K562 (cell line): Measurements from ENCODE around the gene FMNL2. TPM values are rescaled to one million over a fixed set of nuclear protein-coding genes. Genes with fewer than 3 reads are reported as not detected.
A peak's percentile ranks its signal among the peaks of the same experiment; 100 is the strongest.

Source experiments
- ATAC-seq: fragments of 200-7000 bp; cut with Tn5 transposase; 3 replicates; pipeline ENCODE4 v1.9.1; 2020; ENCODE audit warnings: moderate library complexity
- BruUV-seq: library from RNA; stranded (reverse); fragments of 400-500 nt; replicated peaks from 2 replicates; lab custom pipeline; 2021; lab: Mats Ljungman, UMichigan
- CTCF ChIA-PET: fragments of 300-600 bp; formaldehyde crosslinking; extraction: SDS; loops from one replicate; lab custom pipeline; 2021; ENCODE audit warnings: low intra/inter-chr PET ratio; lab: Yijun Ruan, JAX
- POLR2A ChIA-PET: fragments of 300-600, 350-650 bp; sonication (Branson Sonifier 250); formaldehyde crosslinking; extraction: SDS; loops from one replicate; lab custom pipeline; 2021; ENCODE audit warnings: antibody characterized with exemption, inconsistent platforms; lab: Yijun Ruan, JAX
- DNase-seq, 4 experiments: peaks; one replicate each; pipeline versions ENCODE4 v3.0.0 to v3.0.0-alpha.2; 2011 to 2018; ENCODE audit warnings: low spot score in 3 of 4, mixed read lengths in 3 of 4; ENCODE audit errors: extremely low read depth in 1 of 4
- FAIRE-seq: peaks from 2 replicates; lab custom pipeline; 2011; peaks lifted over from hg19 to GRCh38; lab: Jason Lieb, UNC
- H2AFZ ChIP-seq: 2 replicates; pipeline ENCODE4 v1.6.0; 2011; ENCODE audit warnings: low read depth, low read length, control low read depth, inconsistent platforms
- H3K27ac ChIP-seq: fragments of 200-600 bp; 3 replicates; pipeline ENCODE4 v1.8.0; 2011; ENCODE audit warnings: low read depth, mild to moderate bottlenecking, control low read depth, inconsistent platforms, low read length, moderate library complexity, mixed read lengths; ENCODE audit errors: extremely low read depth
- H3K27me3 ChIP-seq, 2 experiments: fragments of 300-600 bp in 1 of 2; 2 replicates in 1 of 2; 3 replicates in 1 of 2; pipeline versions ENCODE4 v1.6.0 to v1.8.0; 2011; ENCODE audit warnings: inconsistent platforms in 2 of 2, low read length in 2 of 2, mild to moderate bottlenecking in 1 of 2, mixed read lengths in 1 of 2, moderate library complexity in 1 of 2; ENCODE audit not compliant: control insufficient read depth in 2 of 2, insufficient read depth in 2 of 2
- H3K36me3 ChIP-seq: fragments of 300-600 bp; 3 replicates; pipeline ENCODE4 v1.8.0; 2011; ENCODE audit warnings: mild to moderate bottlenecking, low read length, inconsistent platforms; ENCODE audit not compliant: control insufficient read depth, insufficient read depth
- H3K4me1 ChIP-seq, 2 experiments: fragments of 200-600 bp in 1 of 2; replicated peaks in 1 of 2; 2 replicates in 1 of 2; 3 replicates in 1 of 2; pipeline versions ENCODE4 v1.5.1 to v1.8.0; 2011; ENCODE audit warnings: inconsistent platforms in 2 of 2, low read length in 2 of 2, mild to moderate bottlenecking in 1 of 2, mixed read lengths in 1 of 2, moderate library complexity in 1 of 2; ENCODE audit not compliant: control insufficient read depth in 2 of 2, insufficient read depth in 2 of 2
- H3K4me2 ChIP-seq: 2 replicates; pipeline ENCODE4 v1.6.1; 2011; ENCODE audit warnings: low read length, control low read depth, inconsistent platforms, mixed read lengths; ENCODE audit not compliant: insufficient read depth
- H3K4me3 ChIP-seq: fragments of 200-600 bp; sonication (generic), shearing (Covaris generic); 2 replicates; pipeline ENCODE4 v1.5.1; 2016; ENCODE audit warnings: control low read depth, inconsistent platforms
- H3K79me2 ChIP-seq: fragments of 200-600 bp; 3 replicates; pipeline ENCODE4 v1.8.0; 2011; ENCODE audit warnings: low read length, inconsistent platforms; ENCODE audit not compliant: control insufficient read depth, insufficient read depth
- H3K9ac ChIP-seq, 2 experiments: 2 replicates each; pipeline versions ENCODE4 v1.6.0 to v1.6.1; 2011; ENCODE audit warnings: low read depth in 2 of 2, low read length in 2 of 2, control low read depth in 1 of 2, inconsistent platforms in 1 of 2, mild to moderate bottlenecking in 1 of 2, mixed read lengths in 1 of 2; ENCODE audit not compliant: insufficient read depth in 1 of 2
- H3K9me1 ChIP-seq: one replicate; pipeline ENCODE4 v1.6.0; 2011; ENCODE audit warnings: inconsistent platforms, mild to moderate bottlenecking, low read length, moderate library complexity; ENCODE audit not compliant: control insufficient read depth, insufficient read depth
- H3K9me3 ChIP-seq: replicated peaks from 2 replicates; pipeline ENCODE4 v1.5.1; 2011; ENCODE audit warnings: low read depth, low read length, inconsistent platforms; ENCODE audit not compliant: control insufficient read depth, insufficient read depth
- H4K20me1 ChIP-seq: replicated peaks from 2 replicates; pipeline ENCODE4 v1.6.1; 2011; ENCODE audit warnings: low read length, inconsistent platforms, mixed read lengths; ENCODE audit not compliant: control insufficient read depth, insufficient read depth
- ASH1L ChIP-seq: fragments of 450-650 bp; IDR thresholded peaks from 2 replicates; pipeline ENCODE4 v1.6.1; 2018; ENCODE audit warnings: borderline replicate concordance, mild to moderate bottlenecking, low read depth; ENCODE audit not compliant: partially characterized antibody
- C11orf30 ChIP-seq: fragments of 450-650 bp; IDR thresholded peaks from 2 replicates; pipeline ENCODE4 v1.6.1; 2016; ENCODE audit warnings: low read depth, mild to moderate bottlenecking
- MAFF ChIP-seq: IDR thresholded peaks from 2 replicates; pipeline ENCODE4 v1.6.1; 2012; ENCODE audit warnings: low read length, improper control_type of control experiment
- MAFG ChIP-seq: fragments of 450-650 bp; conservative IDR thresholded peaks from 2 replicates; pipeline ENCODE4 v1.6.1; 2016; ENCODE audit warnings: missing genetic modification characterization, missing compliant biosample characterization
- RHOXF2B ChIP-seq: fragments of 250-450 bp; sonication (Bioruptor Pico); conservative IDR thresholded peaks from 2 replicates; pipeline ENCODE4 v1.5.1; 2021
- ZNF316 ChIP-seq: fragments of 450-650 bp; IDR thresholded peaks from 2 replicates; pipeline ENCODE4 v1.6.1; 2016
- ZNF41 ChIP-seq: fragments of 250-450 bp; sonication (Bioruptor Pico); conservative IDR thresholded peaks from 2 replicates; pipeline ENCODE4 v1.4.0; 2020; ENCODE audit warnings: mild to moderate bottlenecking
- WGBS: fragments of 100-300 bp; shearing (Covaris generic); methylation state at CpG from one replicate; pipeline ENCODE4 v1.1.6; 2016; ENCODE audit warnings: low coverage, mixed read lengths; ENCODE audit not compliant: insufficient coverage; ENCODE audit errors: missing lambda C conversion rate; 5-methylcytosine and 5-hydroxymethylcytosine counted together
- in situ Hi-C: fragments of 300-500 bp; cut with MboI; formaldehyde crosslinking; loops from 4 replicates; pipeline ENCODE4 v1.15.0; 2018; ENCODE audit warnings: inconsistent platforms, mixed read lengths
- intact Hi-C: fragments of 100-400 bp; cut with micrococcal nuclease; formaldehyde crosslinking; loops from 2 replicates; pipeline ENCODE4 v1.14.2; 2022
- polyA plus RNA-seq, 8 experiments: library from polyadenylated mRNA; depleted of rRNA in 4 of 8; stranded (reverse) in 5 of 8; unstranded in 3 of 8; fragments of >200 nt; fragmentation: Nextera tagmentation in 2 of 8; fragmentation: Illumina TruSeq in 1 of 8; extraction: Ambion mirVana in 2 of 8; extraction: Trizol in 1 of 8; gene quantifications; 2 replicates each; pipeline versions ENCODE4 v1.2.1 to v1.2.3, GENCODE V29; 2011 to 2014; ENCODE audit warnings: inconsistent platforms in 1 of 8, missing spikeins in 1 of 8
- total RNA-seq, 7 experiments: library from RNA; depleted of rRNA in 6 of 7; stranded (reverse); fragments of >200 nt in 6 of 7; fragmentation: Illumina TruSeq in 2 of 7; extraction: Trizol in 2 of 7; gene quantifications; 2 replicates each; pipeline versions ENCODE4 v1.2.1 to v1.2.3, GENCODE V29; 2011 to 2021; ENCODE audit warnings: low replicate concordance in 1 of 7
- TF ChIP-seq, protein P1 (sequence below), 2 experiments: fragments of 450-650 bp; IDR thresholded peaks; 2 replicates each; pipeline ENCODE4 v1.6.1; 2016

Gene FMNL2
- total and polyA plus RNA-seq, 9 of the 15 experiments (the other 6 are each of a cell fraction or from before 2014, with no cell fraction given): 0.15 to 0.49 (median 0.24) TPM; not detected in 1

DNA sequence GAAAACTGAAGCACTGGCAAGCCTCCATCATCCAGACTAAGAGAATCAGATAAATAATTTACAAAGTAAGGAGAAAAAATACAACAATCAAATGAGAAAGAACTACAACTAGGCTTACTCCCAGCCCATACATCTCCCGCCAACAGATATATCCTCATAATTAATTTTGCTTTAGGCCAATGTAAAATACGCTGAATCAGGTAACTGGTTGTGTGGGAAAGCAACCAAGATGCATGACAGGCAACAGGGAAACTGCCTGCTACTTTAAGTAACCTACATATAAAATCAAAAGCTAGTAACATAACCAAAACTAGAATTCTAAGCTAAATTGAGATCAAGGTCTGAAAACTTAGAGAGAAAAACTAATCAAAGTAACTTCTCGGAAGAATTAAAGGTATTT, 360.8 kb downstream of the FMNL2 start:
- intact Hi-C loops: no loop called here
- WGBS: 95% methylated on average over 3 of the region's 3 CpGs
- no peaks in the 10 kb centered on the region for H3K9me1 ChIP-seq
- DNase-seq (no peak), FAIRE-seq (no peak), ATAC-seq (no peak)
- POLR2A ChIA-PET: interaction anchor here (1.0 kb wide), 1 partner anchor 12 kb away, joined by 4 read pairs; no protein-coding TSS in a partner anchor
- no peak overlapping the region for H3K9ac ChIP-seq
- peaks cover 69% of the 10 kb centered on the region for H3K36me3 ChIP-seq
- no peaks in the 10 kb centered on the region for H3K4me1 ChIP-seq
- no TSS peak for BruUV-seq
- no peaks in the 10 kb centered on the region for H3K27me3 ChIP-seq
- no peak overlapping the region for H2AFZ ChIP-seq
- no peaks in the 10 kb centered on the region for H3K9me3 ChIP-seq
- CTCF ChIA-PET: interaction anchor here (0.8 kb wide), 1 partner anchor 10 kb away, joined by 3 read pairs; no protein-coding TSS in a partner anchor
- in situ Hi-C loops: no loop called here
- H3K79me2 ChIP-seq: peaks cover 83% of the 10 kb centered on the region
- no peak overlapping the region for H3K4me3 ChIP-seq
- no peak overlapping the region for H3K27ac ChIP-seq
- TF ChIP-seq ZNF41 (CRISPR knock-in tag) (no peak), RHOXF2B (CRISPR knock-in tag) (no peak), MAFF (peak; percentile 35; the same call in 1 of the 2 replicates), ZNF316 (peak; percentile 88), MAFG (tag) (peak; percentile 49), C11orf30 (peak; percentile 70), ASH1L (no peak)
- TF ChIP-seq, protein P1, sequence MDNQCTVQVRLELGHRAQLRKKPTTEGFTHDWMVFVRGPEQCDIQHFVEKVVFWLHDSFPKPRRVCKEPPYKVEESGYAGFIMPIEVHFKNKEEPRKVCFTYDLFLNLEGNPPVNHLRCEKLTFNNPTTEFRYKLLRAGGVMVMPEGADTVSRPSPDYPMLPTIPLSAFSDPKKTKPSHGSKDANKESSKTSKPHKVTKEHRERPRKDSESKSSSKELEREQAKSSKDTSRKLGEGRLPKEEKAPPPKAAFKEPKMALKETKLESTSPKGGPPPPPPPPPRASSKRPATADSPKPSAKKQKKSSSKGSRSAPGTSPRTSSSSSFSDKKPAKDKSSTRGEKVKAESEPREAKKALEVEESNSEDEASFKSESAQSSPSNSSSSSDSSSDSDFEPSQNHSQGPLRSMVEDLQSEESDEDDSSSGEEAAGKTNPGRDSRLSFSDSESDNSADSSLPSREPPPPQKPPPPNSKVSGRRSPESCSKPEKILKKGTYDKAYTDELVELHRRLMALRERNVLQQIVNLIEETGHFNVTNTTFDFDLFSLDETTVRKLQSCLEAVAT (IDR thresholded peaks at IDR 0.05): no peak
- no peak overlapping the region for H3K4me2 ChIP-seq
- no peaks in the 10 kb centered on the region for H4K20me1 ChIP-seq
